Measurements from ENCODE around the gene CHEK1.

The CHEK1 gene

GRCh38 chr11:125625630-125626287 lies 796 bp downstream of the CHEK1 start:
- DNase-seq (ENCODE audit: extremely low read depth, low read depth) = peak; percentile 56

GRCh38 chr11:125626288-125626950 lies 1.5 kb downstream of the CHEK1 start:
- TF ChIP-seq CTCF (IDR thresholded peaks at IDR 0.05; ENCODE audit: low read depth, low read length) = peak; percentile 36

More at GRCh38 chr11:125625630-125626287, 796 bp downstream of the CHEK1 start:
- no peak for TF ChIP-seq CTCF (IDR thresholded peaks at IDR 0.05; ENCODE audit: low read depth, low read length)

GRCh38 chr11:125627236-125627910 lies 2.4 kb downstream of the CHEK1 start:
- DNase-seq (ENCODE audit: extremely low read depth, low read depth) = no peak
- no peak for TF ChIP-seq CTCF (IDR thresholded peaks at IDR 0.05; ENCODE audit: low read depth, low read length)

More at GRCh38 chr11:125626288-125626950, 1.5 kb downstream of the CHEK1 start:
- peak; percentile 66 for DNase-seq (ENCODE audit: extremely low read depth, low read depth)

GRCh38 chr11:125637840-125638239 lies 12.9 kb downstream of the CHEK1 start:
- no peak for DNase-seq (ENCODE audit: extremely low read depth, low read depth)
- TF ChIP-seq CTCF (IDR thresholded peaks at IDR 0.05; ENCODE audit: low read depth, low read length) = no peak

GRCh38 chr11:125638315-125638714 lies 13.4 kb downstream of the CHEK1 start:
- DNase-seq (ENCODE audit: extremely low read depth, low read depth) = no peak
- TF ChIP-seq CTCF (IDR thresholded peaks at IDR 0.05; ENCODE audit: low read depth, low read length) = no peak

GRCh38 chr11:125645871-125646270 lies 20.9 kb downstream of the CHEK1 start:
- TF ChIP-seq CTCF (IDR thresholded peaks at IDR 0.05; ENCODE audit: low read depth, low read length) = no peak
- no peak for DNase-seq (ENCODE audit: extremely low read depth, low read depth)
